PC-3 (cell line): ENCODE measurements around the gene ANKFN1. TPM values are rescaled to one million over a fixed set of nuclear protein-coding genes. Genes with fewer than 3 reads are reported as not detected.

ENCODE experiments used
- ATAC-seq: fragments of 200-7000 bp; cut with Tn5 transposase; 2 replicates; pipeline ENCODE4 v1.9.1; 2020; ENCODE audit warnings: mild to moderate bottlenecking, moderate library complexity
- BruUV-seq: library from RNA; stranded (reverse); fragments of 400-500 nt; replicated peaks from 2 replicates; lab custom pipeline; 2021; lab: Mats Ljungman, UMichigan
- CTCF ChIA-PET: fragments of 300-600 bp; sonication (Branson Sonifier 250); formaldehyde crosslinking; loops from one replicate; lab custom pipeline; 2022; ENCODE audit warnings: antibody characterized with exemption; lab: Charles Lee
- POLR2A ChIA-PET: fragments of 300-600 bp; sonication (Branson Sonifier 250); formaldehyde crosslinking; loops from one replicate; lab custom pipeline; 2022; ENCODE audit warnings: antibody characterized with exemption; ENCODE audit not compliant: unreplicated experiment; lab: Charles Lee
- DNase-seq: peaks from one replicate; pipeline ENCODE4 v3.0.0-alpha.2; 2015
- H2AFZ ChIP-seq: fragments of 300-600 bp; sonication (generic); 2 replicates; pipeline ENCODE4 v1.6.0; 2016; ENCODE audit warnings: antibody characterized with exemption, low read length
- H3F3A ChIP-seq: fragments of 300-600 bp; sonication (generic); one replicate; pipeline ENCODE4 v1.6.0; 2017; ENCODE audit warnings: antibody characterized with exemption, low read length, control low read depth, mild to moderate bottlenecking; ENCODE audit not compliant: unreplicated experiment
- H3K27ac ChIP-seq: fragments of 300-600 bp; sonication (generic); 2 replicates; pipeline ENCODE4 v1.5.1; 2016; ENCODE audit warnings: mild to moderate bottlenecking, low read length
- H3K27me3 ChIP-seq: fragments of 300-600 bp; sonication (generic); 2 replicates; pipeline ENCODE4 v1.6.1; 2016; ENCODE audit warnings: low read length, mixed read lengths
- H3K36me3 ChIP-seq: fragments of 300-600 bp; sonication (generic); 2 replicates; pipeline ENCODE4 v1.6.1; 2016; ENCODE audit warnings: low read depth, mixed run types, low read length, mixed read lengths
- H3K4me1 ChIP-seq: fragments of 300-600 bp; sonication (generic); 2 replicates; pipeline ENCODE4 v1.5.1; 2016; ENCODE audit warnings: low read length; ENCODE audit not compliant: insufficient read depth
- H3K4me2 ChIP-seq: fragments of 300-600 bp; sonication (generic); 2 replicates; pipeline ENCODE4 v1.6.0; 2016; ENCODE audit warnings: low read length
- H3K4me3 ChIP-seq: fragments of 300-600 bp; sonication (generic); 2 replicates; pipeline ENCODE4 v1.5.1; 2016; ENCODE audit warnings: mild to moderate bottlenecking, low read length, mixed read lengths
- H3K79me2 ChIP-seq: fragments of 300-600 bp; sonication (generic); 2 replicates; pipeline ENCODE4 v1.6.1; 2017; ENCODE audit warnings: low read length, mixed read lengths
- H3K9ac ChIP-seq: fragments of 300-600 bp; sonication (generic); 2 replicates; pipeline ENCODE4 v1.6.0; 2016; ENCODE audit warnings: mild to moderate bottlenecking, low read length
- H3K9me2 ChIP-seq: fragments of 300-600 bp; sonication (generic); replicated peaks from 2 replicates; pipeline ENCODE4 v1.6.1; 2016; ENCODE audit warnings: mixed run types, low read length, mixed read lengths
- H3K9me3 ChIP-seq: fragments of 300-600 bp; sonication (generic); 2 replicates; pipeline ENCODE4 v1.6.1; 2016; ENCODE audit warnings: low read length, mixed read lengths
- H4K20me1 ChIP-seq: fragments of 300-600 bp; sonication (generic); 2 replicates; pipeline ENCODE4 v1.6.1; 2016; ENCODE audit warnings: low read length, mixed read lengths
- EZH2 ChIP-seq: fragments of 300-600 bp; sonication (generic); IDR thresholded peaks from one replicate; pipeline ENCODE4 v1.6.1; 2017; ENCODE audit warnings: antibody characterized with exemption, mild to moderate bottlenecking, low read length; ENCODE audit not compliant: unreplicated experiment
- EZH2phosphoT487 ChIP-seq: fragments of 300-600 bp; sonication (generic); IDR thresholded peaks from 2 replicates; pipeline ENCODE4 v1.6.1; 2018; ENCODE audit warnings: mild to moderate bottlenecking, antibody characterized with exemption, low read length, borderline replicate concordance
- intact Hi-C: fragments of 100-400 bp; cut with micrococcal nuclease; formaldehyde crosslinking; loops from 2 replicates; pipeline ENCODE4 v1.9.0; 2023
- total RNA-seq: library from RNA; depleted of rRNA; stranded (reverse); fragments of >200 nt; gene quantifications from 2 replicates; pipeline ENCODE4 v1.2.3, GENCODE V29; 2014
- TF ChIP-seq, protein P1 (sequence below): fragments of 300-600 bp; sonication (generic); conservative IDR thresholded peaks from 2 replicates; pipeline ENCODE4 v1.5.1; 2017; ENCODE audit warnings: antibody characterized with exemption, low read depth, mild to moderate bottlenecking, low read length

The ANKFN1 gene
- total RNA-seq, 1 experiment from 2014 or later = not detected

DNA sequence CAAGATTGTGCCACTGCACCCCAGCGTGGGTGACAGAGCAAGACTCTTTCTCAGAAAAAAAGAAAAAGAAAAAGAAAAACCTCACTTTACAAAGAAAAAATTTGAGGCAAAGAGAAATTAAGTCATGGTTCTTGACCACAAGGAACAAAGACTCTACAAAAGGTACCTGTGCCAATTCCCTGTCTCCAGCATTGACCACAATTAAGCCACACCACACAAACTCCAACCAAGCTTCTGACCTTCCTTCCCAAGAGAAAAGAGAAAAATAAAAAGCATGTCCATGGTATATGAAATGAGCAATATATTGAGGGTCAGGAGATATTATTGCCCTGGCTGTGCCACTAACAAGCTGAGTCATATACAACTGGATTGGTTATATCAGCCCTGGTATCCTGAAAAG is 293.9 kb downstream of the ANKFN1 start:
- POLR2A ChIA-PET = no interaction called here
- BruUV-seq = no TSS peak
- DNase-seq = no peak
- Histone ChIP-seq H3K9me2 (no peaks in the 10 kb centered on the region), H3K9ac (no peak overlapping the region), H3K4me3 (no peak overlapping the region), H3K4me1 (no peaks in the 10 kb centered on the region), H3K79me2 (no peaks in the 10 kb centered on the region), H3K36me3 (no peaks in the 10 kb centered on the region), H3F3A (no peaks in the 10 kb centered on the region), H3K27ac (no peak overlapping the region), H4K20me1 (no peaks in the 10 kb centered on the region), H3K9me3 (no peaks in the 10 kb centered on the region), H3K4me2 (no peak overlapping the region), H3K27me3 (peaks cover 71% of the 10 kb centered on the region), H2AFZ (no peak overlapping the region)
- ATAC-seq = no peak
- intact Hi-C loops = no loop called here
- TF ChIP-seq EZH2 = no peak
- TF ChIP-seq, protein P1, sequence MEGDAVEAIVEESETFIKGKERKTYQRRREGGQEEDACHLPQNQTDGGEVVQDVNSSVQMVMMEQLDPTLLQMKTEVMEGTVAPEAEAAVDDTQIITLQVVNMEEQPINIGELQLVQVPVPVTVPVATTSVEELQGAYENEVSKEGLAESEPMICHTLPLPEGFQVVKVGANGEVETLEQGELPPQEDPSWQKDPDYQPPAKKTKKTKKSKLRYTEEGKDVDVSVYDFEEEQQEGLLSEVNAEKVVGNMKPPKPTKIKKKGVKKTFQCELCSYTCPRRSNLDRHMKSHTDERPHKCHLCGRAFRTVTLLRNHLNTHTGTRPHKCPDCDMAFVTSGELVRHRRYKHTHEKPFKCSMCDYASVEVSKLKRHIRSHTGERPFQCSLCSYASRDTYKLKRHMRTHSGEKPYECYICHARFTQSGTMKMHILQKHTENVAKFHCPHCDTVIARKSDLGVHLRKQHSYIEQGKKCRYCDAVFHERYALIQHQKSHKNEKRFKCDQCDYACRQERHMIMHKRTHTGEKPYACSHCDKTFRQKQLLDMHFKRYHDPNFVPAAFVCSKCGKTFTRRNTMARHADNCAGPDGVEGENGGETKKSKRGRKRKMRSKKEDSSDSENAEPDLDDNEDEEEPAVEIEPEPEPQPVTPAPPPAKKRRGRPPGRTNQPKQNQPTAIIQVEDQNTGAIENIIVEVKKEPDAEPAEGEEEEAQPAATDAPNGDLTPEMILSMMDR = no peak
- TF ChIP-seq EZH2phosphoT487 = no peak
- CTCF ChIA-PET = no interaction called here

DNA sequence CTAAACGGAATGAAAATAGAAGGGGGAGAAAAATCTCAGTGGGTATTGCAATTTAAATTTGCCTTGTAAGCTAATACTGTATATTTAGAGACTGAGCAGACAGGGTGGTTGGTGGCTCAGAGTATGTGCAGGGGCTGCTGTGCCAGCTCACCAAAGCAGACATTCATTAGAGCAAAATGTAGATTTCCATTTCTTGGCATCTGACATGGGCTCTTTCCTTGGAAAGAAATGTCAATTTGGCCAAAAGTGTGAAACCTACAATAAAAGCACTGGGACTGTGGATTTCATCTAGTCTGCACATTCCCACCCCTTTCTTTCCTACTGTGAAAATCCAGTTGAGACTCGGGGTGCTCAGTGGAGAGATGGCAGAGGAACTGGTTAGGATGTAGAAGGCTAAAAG is 295.1 kb downstream of the ANKFN1 start:
- H3K36me3 ChIP-seq = no peaks in the 10 kb centered on the region
- ChIA-PET CTCF (no interaction called here), POLR2A (no interaction called here)
- no peak overlapping the region for H3K9ac ChIP-seq
- H3K4me3 ChIP-seq = no peak overlapping the region
- DNase-seq (no peak), ATAC-seq (no peak)
- H3F3A ChIP-seq = no peaks in the 10 kb centered on the region
- H3K27ac ChIP-seq = no peak overlapping the region
- no peak overlapping the region for H2AFZ ChIP-seq
- H3K9me2 ChIP-seq = no peaks in the 10 kb centered on the region
- intact Hi-C loops = no loop called here
- no TSS peak for BruUV-seq
- H3K4me2 ChIP-seq = no peak overlapping the region
- peaks cover 66% of the 10 kb centered on the region for H3K27me3 ChIP-seq
- H4K20me1 ChIP-seq = no peaks in the 10 kb centered on the region
- H3K9me3 ChIP-seq = no peaks in the 10 kb centered on the region
- H3K79me2 ChIP-seq = no peaks in the 10 kb centered on the region
- no peaks in the 10 kb centered on the region for H3K4me1 ChIP-seq
- TF ChIP-seq, protein P1 = no peak
- TF ChIP-seq EZH2phosphoT487 = no peak
- TF ChIP-seq EZH2 = no peak

DNA sequence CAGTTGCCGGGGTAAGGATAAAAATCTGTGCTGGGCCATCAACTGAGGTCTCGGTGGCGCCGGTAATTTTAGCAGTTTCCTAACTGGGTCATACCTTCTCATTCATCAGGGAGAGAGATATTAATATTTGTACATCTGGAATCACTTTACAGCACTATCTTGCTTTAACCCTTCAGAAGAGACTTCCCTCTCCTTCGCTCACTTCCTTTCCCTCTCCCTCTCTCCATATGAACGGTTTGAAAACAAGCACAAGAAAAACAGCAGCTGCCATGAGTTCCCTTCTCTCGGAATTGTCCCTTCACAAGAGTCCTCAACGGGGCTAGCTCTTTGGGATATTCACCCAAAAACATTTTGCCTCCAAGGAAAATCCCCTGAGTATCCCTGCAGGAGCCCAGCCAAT is 295.9 kb downstream of the ANKFN1 start:
- Histone ChIP-seq H2AFZ (no peak overlapping the region), H3F3A (no peaks in the 10 kb centered on the region), H3K9me2 (no peaks in the 10 kb centered on the region), H3K4me1 (no peaks in the 10 kb centered on the region), H3K9me3 (no peaks in the 10 kb centered on the region), H3K27me3 (peaks cover 59% of the 10 kb centered on the region), H3K36me3 (no peaks in the 10 kb centered on the region), H3K4me2 (no peak overlapping the region), H4K20me1 (no peaks in the 10 kb centered on the region), H3K9ac (no peak overlapping the region), H3K27ac (no peak overlapping the region), H3K79me2 (no peaks in the 10 kb centered on the region), H3K4me3 (no peak overlapping the region)
- POLR2A ChIA-PET = no interaction called here
- CTCF ChIA-PET = no interaction called here
- TF ChIP-seq EZH2phosphoT487 (no peak), EZH2 (no peak)
- TF ChIP-seq, protein P1 = no peak
- BruUV-seq = no TSS peak
- intact Hi-C loops = no loop called here
- ATAC-seq (no peak), DNase-seq (no peak)
